PC-9 (cell line): ENCODE data around the gene ARL17A.
"Not testable (repeated sequence)": the region's sequence is repeated elsewhere in the genome, so short reads cannot be mapped to it uniquely, and the experiment has no call there.

ENCODE experiments used
- CTCF ChIP-seq: fragments of 200-600 bp; sonication (generic); conservative IDR thresholded peaks from 2 replicates; pipeline ENCODE4 v1.6.1; 2017; ENCODE audit warnings: mixed run types, antibody characterized with exemption, mild to moderate bottlenecking, moderate library complexity
- EZH2 ChIP-seq: fragments of 200-600 bp; sonication (generic); IDR thresholded peaks from 2 replicates; pipeline ENCODE4 v1.8.0; 2017; ENCODE audit warnings: antibody characterized with exemption, low read depth

- not testable (repeated sequence) for TF ChIP-seq CTCF, EZH2
These were observed 45.2 kb upstream of the ARL17A start for GRCh38 chr17:46624726-46625125.
